ENCODE data around the gene PARD3B.

PARD3B gene

GRCh38 chr2:205171261-205171940 lies 626.1 kb downstream of the PARD3B start:
- Histone ChIP-seq H3K4me1 (ENCODE audit: insufficient read depth, poor library complexity, severe bottlenecking) (no peaks in the 10 kb centered on the region), H3K36me3 (ENCODE audit: low read depth) (no peaks in the 10 kb centered on the region), H3K9me3 (ENCODE audit: severe bottlenecking) (no peaks in the 10 kb centered on the region), H3K27ac (ENCODE audit: poor library complexity, severe bottlenecking) (no peak overlapping the region), H3K4me3 (ENCODE audit: severe bottlenecking) (no peak overlapping the region), H3K27me3 (ENCODE audit: insufficient read depth, poor library complexity, severe bottlenecking) (no peaks in the 10 kb centered on the region)
- DNase-seq (ENCODE audit: low spot score), result no peak
- ATAC-seq (ENCODE audit: low read depth), result no peak
- TF ChIP-seq CTCF (IDR thresholded peaks at IDR 0.05; ENCODE audit: poor library complexity, severe bottlenecking), result no peak

DNA sequence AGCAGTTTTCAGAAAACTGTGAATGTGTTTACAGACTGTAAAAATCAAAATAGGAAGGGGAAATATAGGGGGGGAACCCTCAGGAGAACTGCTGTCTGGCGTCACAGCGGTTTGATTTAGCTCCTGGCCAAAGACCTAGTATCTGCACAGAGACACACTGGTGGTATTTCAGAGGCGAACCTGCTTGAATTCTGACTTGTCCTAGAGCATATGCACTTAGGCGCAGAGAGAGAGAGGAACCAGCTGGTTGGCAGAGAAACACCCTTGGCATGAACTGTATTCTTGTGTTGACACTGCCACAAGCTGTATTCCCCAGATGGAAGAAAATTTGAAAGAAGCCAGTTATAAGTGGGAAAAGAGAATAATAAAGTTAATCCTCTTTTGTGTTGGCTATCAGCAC lies 630.6 kb downstream of the PARD3B start:
- H3K27ac ChIP-seq (ENCODE audit: poor library complexity, severe bottlenecking), result no peak overlapping the region
- H3K4me3 ChIP-seq (ENCODE audit: severe bottlenecking), result no peak overlapping the region
- DNase-seq (ENCODE audit: low spot score) (no peak), ATAC-seq (ENCODE audit: low read depth) (no peak)
- no peaks in the 10 kb centered on the region for H3K36me3 ChIP-seq (ENCODE audit: low read depth)
- H3K4me1 ChIP-seq (ENCODE audit: insufficient read depth, poor library complexity, severe bottlenecking), result no peaks in the 10 kb centered on the region
- TF ChIP-seq CTCF (IDR thresholded peaks at IDR 0.05; ENCODE audit: poor library complexity, severe bottlenecking), result no peak
- no peaks in the 10 kb centered on the region for H3K9me3 ChIP-seq (ENCODE audit: severe bottlenecking)
- H3K27me3 ChIP-seq (ENCODE audit: insufficient read depth, poor library complexity, severe bottlenecking), result no peaks in the 10 kb centered on the region

DNA sequence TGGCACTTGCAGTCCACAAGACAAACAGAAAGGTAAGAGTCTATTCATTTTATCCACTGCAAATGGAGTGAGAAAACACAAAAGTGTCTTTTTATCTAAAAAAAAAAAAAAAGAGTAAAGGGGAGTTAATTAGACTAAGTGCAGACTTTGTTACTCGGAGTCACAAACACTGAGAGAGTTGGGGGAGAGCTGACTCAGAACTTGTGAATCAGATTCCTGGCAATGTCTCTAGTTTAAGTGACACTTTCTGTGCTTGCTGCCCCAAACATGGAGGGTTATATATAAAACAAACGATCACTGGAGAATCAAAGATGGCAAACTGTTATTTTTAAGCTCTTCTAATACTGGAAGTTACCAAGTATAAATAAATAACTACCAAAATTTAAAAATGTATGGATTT lies 631.3 kb downstream of the PARD3B start:
- no peaks in the 10 kb centered on the region for H3K4me1 ChIP-seq (ENCODE audit: insufficient read depth, poor library complexity, severe bottlenecking)
- DNase-seq (ENCODE audit: low spot score), result no peak
- no peaks in the 10 kb centered on the region for H3K36me3 ChIP-seq (ENCODE audit: low read depth)
- H3K27me3 ChIP-seq (ENCODE audit: insufficient read depth, poor library complexity, severe bottlenecking), result no peaks in the 10 kb centered on the region
- H3K9me3 ChIP-seq (ENCODE audit: severe bottlenecking), result no peaks in the 10 kb centered on the region
- TF ChIP-seq CTCF (IDR thresholded peaks at IDR 0.05; ENCODE audit: poor library complexity, severe bottlenecking), result no peak
- no peak overlapping the region for H3K4me3 ChIP-seq (ENCODE audit: severe bottlenecking)
- no peak for ATAC-seq (ENCODE audit: low read depth)
- H3K27ac ChIP-seq (ENCODE audit: poor library complexity, severe bottlenecking), result no peak overlapping the region

- Histone ChIP-seq H3K36me3 (ENCODE audit: low read depth) (no peaks in the 10 kb centered on the region), H3K4me1 (ENCODE audit: insufficient read depth, poor library complexity, severe bottlenecking) (no peaks in the 10 kb centered on the region), H3K27ac (ENCODE audit: poor library complexity, severe bottlenecking) (no peak overlapping the region), H3K4me3 (ENCODE audit: severe bottlenecking) (no peak overlapping the region), H3K27me3 (ENCODE audit: insufficient read depth, poor library complexity, severe bottlenecking) (no peaks in the 10 kb centered on the region), H3K9me3 (ENCODE audit: severe bottlenecking) (no peaks in the 10 kb centered on the region)
- DNase-seq (ENCODE audit: low spot score) (no peak), ATAC-seq (ENCODE audit: low read depth) (no peak)
- TF ChIP-seq CTCF (IDR thresholded peaks at IDR 0.05; ENCODE audit: poor library complexity, severe bottlenecking), result no peak
These were observed 632.3 kb downstream of the PARD3B start for GRCh38 chr2:205177546-205177945.

- no peaks in the 10 kb centered on the region for H3K4me1 ChIP-seq (ENCODE audit: insufficient read depth, poor library complexity, severe bottlenecking)
- H3K27ac ChIP-seq (ENCODE audit: poor library complexity, severe bottlenecking), result no peak overlapping the region
- DNase-seq (ENCODE audit: low spot score) (no peak), ATAC-seq (ENCODE audit: low read depth) (no peak)
- H3K36me3 ChIP-seq (ENCODE audit: low read depth), result no peaks in the 10 kb centered on the region
- no peak for TF ChIP-seq CTCF (IDR thresholded peaks at IDR 0.05; ENCODE audit: poor library complexity, severe bottlenecking)
- H3K4me3 ChIP-seq (ENCODE audit: severe bottlenecking), result no peak overlapping the region
- no peaks in the 10 kb centered on the region for H3K27me3 ChIP-seq (ENCODE audit: insufficient read depth, poor library complexity, severe bottlenecking)
- H3K9me3 ChIP-seq (ENCODE audit: severe bottlenecking), result no peaks in the 10 kb centered on the region
These were observed 635.5 kb downstream of the PARD3B start for GRCh38 chr2:205180730-205181129.
